CD4-positive, alpha-beta T cell (primary cell): Measurements from ENCODE around the gene ADIPOR1. TPM values are rescaled to one million over a fixed set of nuclear protein-coding genes. Genes with fewer than 3 reads are reported as not detected.

Source experiments
- ATAC-seq: fragments of 200-7000 bp; cut with Tn5 transposase; one replicate; pipeline ENCODE4 v1.10.0; 2022; ENCODE audit warnings: mild to moderate bottlenecking; ENCODE audit not compliant: poor library complexity
- CTCF ChIA-PET: fragments of 350-600 bp; sonication (Branson Sonifier 250); formaldehyde crosslinking; loops from one replicate; lab custom pipeline; 2021; ENCODE audit warnings: antibody characterized with exemption, inconsistent platforms; lab: Charles Lee
- POLR2A ChIA-PET: fragments of 350-600 bp; sonication (Branson Sonifier 250); formaldehyde crosslinking; loops from one replicate; lab custom pipeline; 2021; ENCODE audit warnings: antibody characterized with exemption, inconsistent platforms; lab: Charles Lee
- DNase-seq, 14 experiments: peaks; one replicate each; pipeline ENCODE4 v3.0.0-alpha.2; 2013 to 2020; ENCODE audit warnings: mixed read lengths in 2 of 14
- H3K27ac ChIP-seq, 2 donors: one replicate each; pipeline versions ENCODE4 v1.5.1 to v1.7.0; 2013; ENCODE audit warnings: low read length in 2 of 2, low read depth in 1 of 2, mild to moderate bottlenecking in 1 of 2
- H3K27me3 ChIP-seq, 2 experiments: 1 replicate in 1 of 2; 2 replicates in 1 of 2; pipeline versions ENCODE4 v1.6.1 to v1.7.0; 2013; ENCODE audit warnings: low read length in 2 of 2, control low read depth in 1 of 2, mild to moderate bottlenecking in 1 of 2, moderate library complexity in 1 of 2; ENCODE audit not compliant: insufficient read depth in 2 of 2, control insufficient read depth in 1 of 2
- H3K36me3 ChIP-seq: one replicate; pipeline ENCODE4 v1.6.1; 2013; ENCODE audit warnings: low read length, control low read depth; ENCODE audit not compliant: insufficient read depth
- H3K4me1 ChIP-seq: one replicate; pipeline ENCODE4 v1.6.1; 2013; ENCODE audit warnings: low read length, control low read depth; ENCODE audit not compliant: insufficient read depth
- H3K4me3 ChIP-seq: one replicate; pipeline ENCODE4 v1.5.1; 2013; ENCODE audit warnings: mild to moderate bottlenecking, low read length, moderate library complexity
- H3K9me3 ChIP-seq, 2 experiments: 1 replicate in 1 of 2; 2 replicates in 1 of 2; pipeline versions ENCODE4 v1.6.1 to v1.7.0; 2013; ENCODE audit warnings: low read length in 2 of 2, mild to moderate bottlenecking in 2 of 2, control low read depth in 1 of 2, moderate library complexity in 1 of 2; ENCODE audit not compliant: control insufficient read depth in 1 of 2, insufficient read depth in 1 of 2
- H3K27ac Mint-ChIP-seq: one replicate; pipeline ENCODE4 v1.8.0; 2020; ENCODE audit warnings: mixed read lengths
- H3K27me3 Mint-ChIP-seq: one replicate; pipeline ENCODE4 v1.8.0; 2021; ENCODE audit warnings: mixed read lengths
- H3K36me3 Mint-ChIP-seq: one replicate; pipeline ENCODE4 v1.8.0; 2021; ENCODE audit warnings: low read depth, mixed read lengths
- H3K4me1 Mint-ChIP-seq: one replicate; pipeline ENCODE4 v1.8.0; 2021; ENCODE audit warnings: low read depth, mixed read lengths
- H3K4me3 Mint-ChIP-seq: one replicate; pipeline ENCODE4 v1.8.0; 2020; ENCODE audit warnings: mild to moderate bottlenecking, mixed read lengths
- H3K9me3 Mint-ChIP-seq: one replicate; pipeline ENCODE4 v1.8.0; 2020; ENCODE audit warnings: mixed read lengths
- intact Hi-C, 2 experiments: fragments of 100-400 bp; cut with DNase I in 1 of 2; cut with micrococcal nuclease in 1 of 2; formaldehyde crosslinking; loops; one replicate each; pipeline versions ENCODE4 v1.15.1 to v1.9.0; 2023 to 2025; cut with DNase I, micrococcal nuclease
- total RNA-seq, 174 experiments: library from RNA in 2 of 174; stranded (reverse) in 2 of 174; gene quantifications; one replicate each; pipeline ENCODE4 v1.2.3 and lab custom pipeline; 2021 to 2026
- TF ChIP-seq, protein P1 (sequence below): fragments of 200-600 bp; IDR thresholded peaks from one replicate; pipeline ENCODE4 v1.8.0; 2022; ENCODE audit warnings: antibody characterized with exemption, mild to moderate bottlenecking

Gene ADIPOR1
- total RNA-seq, 2 experiments from 2014 or later = 91.5 to 95.6 TPM

DNA sequence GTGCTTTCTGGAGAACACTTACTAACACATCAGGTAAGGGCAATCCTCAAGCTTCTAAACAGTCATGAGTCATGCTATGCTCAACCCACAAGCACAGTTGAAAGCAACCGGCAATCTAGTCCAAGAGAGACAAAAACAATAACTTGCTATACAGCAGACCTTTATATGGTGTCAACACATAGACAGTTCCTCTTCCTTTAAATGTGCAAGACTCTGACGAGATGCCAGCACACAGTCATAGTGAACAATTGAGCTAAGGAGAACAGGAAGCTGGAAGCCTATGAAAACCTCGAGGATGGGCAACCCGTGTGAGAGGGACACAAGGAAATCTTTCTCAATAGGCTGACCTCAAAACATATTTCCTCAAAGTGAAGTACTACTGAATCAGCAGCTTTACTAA lies 5.3 kb downstream of the ADIPOR1 start:
- Mint-ChIP-seq H3K27ac (peak overlapping the region; percentile 28), H3K9me3 (no peaks in the 10 kb centered on the region), H3K4me1 (peaks cover 65% of the 10 kb centered on the region), H3K4me3 (peak overlapping the region; percentile 47), H3K36me3 (peaks cover 60% of the 10 kb centered on the region), H3K27me3 (no peaks in the 10 kb centered on the region)
- ATAC-seq (peak; percentile 59), DNase-seq (peak in 4 of 14 experiments; percentile 16 to 67 (median 43))
- intact Hi-C loops = no loop called here
- Histone ChIP-seq H3K9me3 (no peaks in the 10 kb centered on the region), H3K4me1 (peaks cover 39% of the 10 kb centered on the region), H3K4me3 (no peak overlapping the region), H3K27ac (no peak overlapping the region), H3K36me3 (peaks cover 34% of the 10 kb centered on the region), H3K27me3 (no peaks in the 10 kb centered on the region)
- CTCF ChIA-PET = interaction anchor here (1.1 kb wide), 1 partner anchor 46 kb away, joined by 5 read pairs; no protein-coding TSS in a partner anchor
- TF ChIP-seq, protein P1, sequence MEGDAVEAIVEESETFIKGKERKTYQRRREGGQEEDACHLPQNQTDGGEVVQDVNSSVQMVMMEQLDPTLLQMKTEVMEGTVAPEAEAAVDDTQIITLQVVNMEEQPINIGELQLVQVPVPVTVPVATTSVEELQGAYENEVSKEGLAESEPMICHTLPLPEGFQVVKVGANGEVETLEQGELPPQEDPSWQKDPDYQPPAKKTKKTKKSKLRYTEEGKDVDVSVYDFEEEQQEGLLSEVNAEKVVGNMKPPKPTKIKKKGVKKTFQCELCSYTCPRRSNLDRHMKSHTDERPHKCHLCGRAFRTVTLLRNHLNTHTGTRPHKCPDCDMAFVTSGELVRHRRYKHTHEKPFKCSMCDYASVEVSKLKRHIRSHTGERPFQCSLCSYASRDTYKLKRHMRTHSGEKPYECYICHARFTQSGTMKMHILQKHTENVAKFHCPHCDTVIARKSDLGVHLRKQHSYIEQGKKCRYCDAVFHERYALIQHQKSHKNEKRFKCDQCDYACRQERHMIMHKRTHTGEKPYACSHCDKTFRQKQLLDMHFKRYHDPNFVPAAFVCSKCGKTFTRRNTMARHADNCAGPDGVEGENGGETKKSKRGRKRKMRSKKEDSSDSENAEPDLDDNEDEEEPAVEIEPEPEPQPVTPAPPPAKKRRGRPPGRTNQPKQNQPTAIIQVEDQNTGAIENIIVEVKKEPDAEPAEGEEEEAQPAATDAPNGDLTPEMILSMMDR = no peak
- POLR2A ChIA-PET = interaction anchor here (1.2 to 1.6 kb wide), 3 partner anchors 15 to 64 kb away, joined by 3 to 5 read pairs (median 3); partner anchors contain the start of genes RABIF and TMEM183A

DNA sequence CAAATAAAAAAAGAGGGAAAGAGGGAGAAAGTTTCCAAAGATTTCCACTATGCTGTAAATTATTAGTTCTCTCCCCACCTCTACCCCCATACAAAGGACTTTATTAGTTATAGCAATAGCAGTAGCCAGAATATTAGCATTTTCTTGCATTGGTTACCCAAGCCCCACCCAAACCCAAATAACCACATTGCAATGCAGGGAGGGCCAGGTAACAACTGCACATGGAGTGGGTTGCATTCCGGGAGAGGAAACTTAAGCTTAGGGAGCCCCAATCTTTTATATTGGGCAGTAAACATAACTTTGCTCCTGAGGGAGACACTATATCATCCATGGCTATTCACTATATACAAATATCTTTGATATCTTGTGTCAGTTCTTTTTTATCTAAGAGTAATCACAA lies 6.0 kb downstream of the ADIPOR1 start:
- Histone ChIP-seq H3K9me3 (no peaks in the 10 kb centered on the region), H3K36me3 (peaks cover 40% of the 10 kb centered on the region), H3K27ac (no peak overlapping the region), H3K4me1 (peaks cover 33% of the 10 kb centered on the region), H3K27me3 (no peaks in the 10 kb centered on the region), H3K4me3 (no peak overlapping the region)
- POLR2A ChIA-PET = interaction anchor here (0.6 to 1.6 kb wide), 3 partner anchors 16 to 55 kb away, joined by 3 to 5 read pairs (median 3); partner anchors contain the start of gene TMEM183A
- peaks cover 60% of the 10 kb centered on the region for H3K4me1 Mint-ChIP-seq
- peaks cover 60% of the 10 kb centered on the region for H3K36me3 Mint-ChIP-seq
- CTCF ChIA-PET = interaction anchor here (1.1 to 1.2 kb wide), 2 partner anchors 9 to 47 kb away, joined by 3 to 5 read pairs; no protein-coding TSS in a partner anchor
- TF ChIP-seq, protein P1 = no peak
- H3K4me3 Mint-ChIP-seq = no peak overlapping the region
- H3K9me3 Mint-ChIP-seq = no peaks in the 10 kb centered on the region
- intact Hi-C loops = no loop called here
- peak overlapping the region; percentile 59 for H3K27ac Mint-ChIP-seq
- H3K27me3 Mint-ChIP-seq = no peaks in the 10 kb centered on the region
- DNase-seq = no peak
- no peak for ATAC-seq

DNA sequence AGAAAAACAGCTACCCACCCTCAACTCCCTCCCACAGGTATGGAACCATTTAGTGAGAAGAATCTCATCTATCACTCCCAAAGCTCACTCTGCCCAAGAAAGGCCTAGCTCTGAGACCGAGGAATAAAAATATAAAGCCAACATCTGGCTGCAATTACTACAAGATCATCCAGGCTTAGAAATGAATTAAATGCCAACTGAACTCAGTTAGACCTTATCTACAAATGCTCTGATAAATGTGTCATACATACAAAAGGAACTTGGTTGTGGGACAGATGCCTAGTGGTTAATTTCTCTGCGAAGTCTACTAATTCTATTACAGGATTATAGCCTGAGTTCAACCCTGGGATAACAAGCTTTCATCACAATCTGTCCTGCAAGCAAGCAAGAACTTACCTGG lies 6.7 kb downstream of the ADIPOR1 start:
- no peaks in the 10 kb centered on the region for H3K27me3 Mint-ChIP-seq
- no peaks in the 10 kb centered on the region for H3K9me3 ChIP-seq
- H3K27ac Mint-ChIP-seq = peak overlapping the region; percentile 59
- intact Hi-C loops = no loop called here
- H3K4me3 ChIP-seq = no peak overlapping the region
- TF ChIP-seq, protein P1 = no peak
- peaks cover 43% of the 10 kb centered on the region for H3K36me3 ChIP-seq
- no peaks in the 10 kb centered on the region for H3K27me3 ChIP-seq
- peaks cover 64% of the 10 kb centered on the region for H3K36me3 Mint-ChIP-seq
- no peaks in the 10 kb centered on the region for H3K9me3 Mint-ChIP-seq
- no peak for DNase-seq
- peaks cover 27% of the 10 kb centered on the region for H3K4me1 ChIP-seq
- ChIA-PET POLR2A (interaction anchor here (1.0 to 1.6 kb wide), 2 partner anchors 17 to 19 kb away, joined by 3 to 4 read pairs; no protein-coding TSS in a partner anchor), CTCF (interaction anchor here (1.2 kb wide), 1 partner anchor 8 kb away, joined by 3 read pairs; no protein-coding TSS in a partner anchor)
- peaks cover 53% of the 10 kb centered on the region for H3K4me1 Mint-ChIP-seq
- ATAC-seq = no peak
- H3K27ac ChIP-seq = no peak overlapping the region
- H3K4me3 Mint-ChIP-seq = no peak overlapping the region
